H1 (cell line): ENCODE results near the gene GRM1. TPM values are rescaled to one million over a fixed set of nuclear protein-coding genes. Genes with fewer than 3 reads are reported as not detected.

ENCODE experiments used
- CTCF ChIA-PET: fragments of 300-600 bp; sonication (Branson Sonifier 250); formaldehyde crosslinking; loops from one replicate; lab custom pipeline; 2021; ENCODE audit not compliant: partially characterized antibody; lab: Charles Lee
- POLR2A ChIA-PET: fragments of 300-600 bp; sonication (Branson Sonifier 250); formaldehyde crosslinking; loops from one replicate; lab custom pipeline; 2021; ENCODE audit warnings: inconsistent platforms; ENCODE audit not compliant: partially characterized antibody; lab: Charles Lee
- DNase-seq, 2 experiments: peaks; one replicate each; pipeline versions ENCODE4 v3.0.0 to v3.0.0-alpha.2; 2010 to 2022; ENCODE audit warnings: low spot score in 2 of 2, low read depth in 1 of 2, mixed read lengths in 1 of 2
- FAIRE-seq: peaks from 2 replicates; lab custom pipeline; 2011; peaks lifted over from hg19 to GRCh38; lab: Jason Lieb, UNC
- H2AFZ ChIP-seq: 2 replicates; pipeline ENCODE4 v1.8.1; 2012; ENCODE audit warnings: low read length, inconsistent platforms
- H2AK5ac ChIP-seq: 2 replicates; pipeline ENCODE4 v1.6.1; 2013; ENCODE audit warnings: low read depth, low read length
- H2BK120ac ChIP-seq: replicated peaks from 2 replicates; pipeline ENCODE3; 2013; ENCODE audit warnings: low read depth, low read length, inconsistent platforms
- H2BK12ac ChIP-seq: 2 replicates; pipeline ENCODE4 v1.6.1; 2013; ENCODE audit warnings: low read depth, low read length
- H2BK15ac ChIP-seq: 2 replicates; pipeline ENCODE4 v1.6.1; 2013; ENCODE audit warnings: low read length
- H2BK20ac ChIP-seq: 2 replicates; pipeline ENCODE4 v1.6.1; 2013; ENCODE audit warnings: low read length
- H2BK5ac ChIP-seq: 2 replicates; pipeline ENCODE4 v1.6.1; 2013; ENCODE audit warnings: low read depth, low read length
- H3K14ac ChIP-seq: 2 replicates; pipeline ENCODE4 v1.6.1; 2013; ENCODE audit warnings: inconsistent platforms; ENCODE audit not compliant: insufficient read length
- H3K18ac ChIP-seq: 2 replicates; pipeline ENCODE4 v1.6.1; 2013; ENCODE audit warnings: low read length; ENCODE audit errors: extremely low read depth
- H3K23ac ChIP-seq: 2 replicates; pipeline ENCODE4 v1.6.1; 2013; ENCODE audit warnings: inconsistent platforms; ENCODE audit not compliant: insufficient read length
- H3K23me2 ChIP-seq: 2 replicates; pipeline ENCODE4 v1.6.1; 2013; ENCODE audit warnings: low read depth, low read length
- H3K27ac ChIP-seq: 2 replicates; pipeline ENCODE4 v1.6.1; 2011; ENCODE audit warnings: low read depth, low read length, inconsistent platforms
- H3K27me3 ChIP-seq, 4 experiments: replicated peaks in 1 of 4; 1 replicate in 1 of 4; 2 replicates in 3 of 4; pipeline versions ENCODE4 v1.6.1 to v1.8.1; 2011 to 2013; ENCODE audit warnings: low read length in 3 of 4, mild to moderate bottlenecking in 3 of 4, inconsistent platforms in 2 of 4, mixed read lengths in 2 of 4, moderate library complexity in 1 of 4; ENCODE audit not compliant: control insufficient read depth in 3 of 4, insufficient read depth in 3 of 4; ENCODE audit errors: extremely low read depth in 1 of 4
- H3K36me3 ChIP-seq, 4 experiments: 2 replicates each; pipeline versions ENCODE4 v1.6.1 to v1.8.1; 2011 to 2013; ENCODE audit warnings: mild to moderate bottlenecking in 4 of 4, low read length in 3 of 4, moderate library complexity in 2 of 4, control low read depth in 1 of 4, inconsistent platforms in 1 of 4; ENCODE audit not compliant: insufficient read depth in 4 of 4, control insufficient read depth in 2 of 4
- H3K4ac ChIP-seq: replicated peaks from 2 replicates; pipeline ENCODE3; 2013; ENCODE audit warnings: low read length, low read depth, mixed read lengths, inconsistent platforms; ENCODE audit not compliant: insufficient read length
- H3K4me1 ChIP-seq, 4 experiments: replicated peaks in 1 of 4; 1 replicate in 1 of 4; 2 replicates in 3 of 4; pipeline versions ENCODE4 v1.6.1 to v1.8.1; 2011 to 2013; ENCODE audit warnings: low read length in 3 of 4, inconsistent platforms in 2 of 4, mixed read lengths in 1 of 4; ENCODE audit not compliant: insufficient read depth in 4 of 4, control insufficient read depth in 3 of 4
- H3K4me2 ChIP-seq, 2 experiments: 2 replicates each; pipeline versions ENCODE4 v1.6.1 to v1.8.1; 2011 to 2013; ENCODE audit warnings: low read depth in 2 of 2, low read length in 2 of 2, control low read depth in 1 of 2, inconsistent platforms in 1 of 2, mild to moderate bottlenecking in 1 of 2; ENCODE audit not compliant: insufficient read depth in 1 of 2
- H3K4me3 ChIP-seq, 4 experiments: fragments of 200-600, 300-600 bp in 1 of 4; sonication (generic), shearing (Covaris generic), sonication (Bioruptor Twin) in 1 of 4; 2 replicates each; pipeline versions ENCODE4 v1.5.1 to v1.8.1; 2011 to 2016; ENCODE audit warnings: low read length in 4 of 4, low read depth in 3 of 4, control low read depth in 2 of 4, inconsistent platforms in 2 of 4, mild to moderate bottlenecking in 2 of 4, mixed read lengths in 1 of 4, moderate library complexity in 1 of 4; ENCODE audit not compliant: insufficient read depth in 2 of 4; ENCODE audit errors: extremely low read depth in 1 of 4
- H3K56ac ChIP-seq: replicated peaks from 2 replicates; pipeline ENCODE3; 2013; ENCODE audit warnings: low read depth, mild to moderate bottlenecking, mixed read lengths, low read length, inconsistent platforms; ENCODE audit not compliant: insufficient read length
- H3K79me1 ChIP-seq: 2 replicates; pipeline ENCODE4 v1.6.1; 2013; ENCODE audit warnings: low read depth, low read length, control low read depth
- H3K79me2 ChIP-seq, 2 experiments: 2 replicates each; pipeline versions ENCODE4 v1.6.1 to v1.8.1; 2012 to 2013; ENCODE audit warnings: low read length in 2 of 2, mild to moderate bottlenecking in 2 of 2, inconsistent platforms in 1 of 2; ENCODE audit not compliant: insufficient read depth in 2 of 2, control insufficient read depth in 1 of 2
- H3K9ac ChIP-seq, 4 experiments: replicated peaks in 1 of 4; 1 replicate in 1 of 4; 2 replicates in 3 of 4; pipeline versions ENCODE4 v1.6.1 to v1.8.1; 2011 to 2013; ENCODE audit warnings: low read depth in 3 of 4, low read length in 3 of 4, control low read depth in 2 of 4, mild to moderate bottlenecking in 2 of 4, moderate library complexity in 2 of 4, inconsistent platforms in 1 of 4; ENCODE audit errors: extremely low read depth in 1 of 4
- H3K9me3 ChIP-seq, 2 experiments: 2 replicates each; pipeline versions ENCODE4 v1.6.1 to v1.8.1; 2012 to 2013; ENCODE audit warnings: mild to moderate bottlenecking in 2 of 2, moderate library complexity in 2 of 2, control low read depth in 1 of 2, inconsistent platforms in 1 of 2, low read depth in 1 of 2, low read length in 1 of 2, mixed read lengths in 1 of 2; ENCODE audit not compliant: insufficient read depth in 2 of 2
- H4K20me1 ChIP-seq, 2 experiments: replicated peaks in 1 of 2; 2 replicates each; pipeline versions ENCODE3 to v1.8.1; 2011 to 2013; ENCODE audit warnings: inconsistent platforms in 2 of 2, low read length in 2 of 2, mild to moderate bottlenecking in 1 of 2; ENCODE audit not compliant: insufficient read depth in 2 of 2, control insufficient read depth in 1 of 2
- H4K5ac ChIP-seq: 2 replicates; pipeline ENCODE4 v1.6.1; 2013; ENCODE audit warnings: low read length, low read depth, mixed read lengths, inconsistent platforms; ENCODE audit not compliant: insufficient read length
- H4K8ac ChIP-seq: 2 replicates; pipeline ENCODE4 v1.8.0; 2013; ENCODE audit warnings: mild to moderate bottlenecking, moderate library complexity, low read length, inconsistent platforms; ENCODE audit not compliant: insufficient read depth; ENCODE audit errors: extremely low read depth
- H4K91ac ChIP-seq: replicated peaks from 2 replicates; pipeline ENCODE3; 2013; ENCODE audit warnings: low read length, mixed read lengths, inconsistent platforms; ENCODE audit not compliant: insufficient read length
- CEBPB ChIP-seq: IDR thresholded peaks from 2 replicates; pipeline ENCODE4 v1.6.1; 2012; ENCODE audit warnings: low read depth, low read length
- JUN ChIP-seq: IDR thresholded peaks from 2 replicates; pipeline ENCODE4 v1.6.1; 2011; ENCODE audit warnings: low read depth, mild to moderate bottlenecking, improper control_type of control experiment, low read length
- RXRA ChIP-seq: IDR thresholded peaks from 2 replicates; pipeline ENCODE4 v1.6.1; 2011; ENCODE audit warnings: low read depth, mild to moderate bottlenecking, low read length, moderate library complexity; ENCODE audit not compliant: insufficient read depth
- WGBS, 2 experiments: shearing (Covaris generic) in 1 of 2; methylation state at CpG; one replicate each; pipeline versions ENCODE4 v1.1.6 to v1.1.7; 2013 to 2015; ENCODE audit warnings: low lambda C conversion rate in 2 of 2, mixed read lengths in 2 of 2, inconsistent platforms in 1 of 2, low coverage in 1 of 2, missing lambda C conversion rate in 1 of 2; ENCODE audit not compliant: insufficient replicate concordance in 2 of 2, insufficient coverage in 1 of 2, insufficient read length in 1 of 2; ENCODE audit errors: extremely low coverage in 1 of 2, missing lambda C conversion rate in 1 of 2; 5-methylcytosine and 5-hydroxymethylcytosine counted together
- polyA plus RNA-seq, 7 experiments: library from polyadenylated mRNA; depleted of rRNA in 3 of 7; stranded (reverse) in 5 of 7; unstranded in 2 of 7; fragments of >200 nt in 5 of 7; fragments of 200-250 nt in 2 of 7; gene quantifications; 1 replicate in 5 of 7; 2 replicates in 1 of 7; 4 replicates in 1 of 7; pipeline versions ENCODE4 v1.2.1 to v1.2.3, GENCODE V29; 2011 to 2013; ENCODE audit warnings: missing spikeins in 2 of 7, mixed read lengths in 2 of 7
- total RNA-seq: library from RNA; stranded (reverse); fragmentation: NEBNext Ultra II Directional; extraction: Animal tissue kit (Norgen Biotek cat#: 25700); gene quantifications from 2 replicates; pipeline ENCODE4 v1.2.1, GENCODE V29; 2021

GRM1 gene
- total and polyA plus RNA-seq, 2 of the 8 experiments (the other 6 are each of a cell fraction or from before 2014, with no cell fraction given), result 0.15 to 1.3 TPM

- no peak overlapping the region for H4K91ac ChIP-seq
- no peak overlapping the region for H3K14ac ChIP-seq
- no peak overlapping the region for H2AK5ac ChIP-seq
- H4K8ac ChIP-seq, result no peak overlapping the region
- no peaks in the 10 kb centered on the region for H3K79me1 ChIP-seq
- POLR2A ChIA-PET, result no interaction called here
- no peak overlapping the region for H4K5ac ChIP-seq
- H2BK20ac ChIP-seq, result no peak overlapping the region
- no peaks in the 10 kb centered on the region for H3K27me3 ChIP-seq
- H2AFZ ChIP-seq, result no peak overlapping the region
- no peak overlapping the region for H2BK12ac ChIP-seq
- no peaks in the 10 kb centered on the region for H3K23me2 ChIP-seq
- no peak overlapping the region for H3K4me3 ChIP-seq
- no peak overlapping the region for H3K9ac ChIP-seq
- H3K4me1 ChIP-seq, result no peaks in the 10 kb centered on the region
- H3K18ac ChIP-seq, result no peak overlapping the region
- no peaks in the 10 kb centered on the region for H3K36me3 ChIP-seq
- H3K23ac ChIP-seq, result no peak overlapping the region
- H2BK15ac ChIP-seq, result no peak overlapping the region
- 91% methylated on average over 3 of the region's 3 CpGs; no CpG with 5 or more reads in 1 of the 2 experiments for WGBS, 2 experiments
- no peak overlapping the region for H3K27ac ChIP-seq
- H3K9me3 ChIP-seq, result no peaks in the 10 kb centered on the region
- no peak overlapping the region for H3K4me2 ChIP-seq
- H2BK5ac ChIP-seq, result no peak overlapping the region
- H4K20me1 ChIP-seq, result no peaks in the 10 kb centered on the region
- DNase-seq (no peak), FAIRE-seq (no peak)
- no peak overlapping the region for H2BK120ac ChIP-seq
- H3K4ac ChIP-seq, result no peak overlapping the region
- no peak overlapping the region for H3K56ac ChIP-seq
- TF ChIP-seq RXRA (no peak), CEBPB (peak; percentile 57; the same call in 1 of the 2 replicates), JUN (no peak)
- TF ChIP-seq, all 59 proteins: peak for 1
- no peaks in the 10 kb centered on the region for H3K79me2 ChIP-seq
- CTCF ChIA-PET, result interaction anchor here (1.0 kb wide), 1 partner anchor 430 kb away, joined by 3 read pairs; no protein-coding TSS in a partner anchor
Observed at GRCh38 chr6:146470091-146470770, 441.4 kb downstream of the GRM1 start.
